ENCODE measurements around the gene TCP1. TPM values are rescaled to one million over a fixed set of nuclear protein-coding genes. Genes with fewer than 3 reads are reported as not detected.

The TCP1 gene
- total and polyA plus RNA-seq, 9 of the 15 experiments (the other 6 are each of a cell fraction or from before 2014, with no cell fraction given), result 331 to 801 (median 645) TPM

GRCh38 chr6:159789377-159790148 is at the start of gene TCP1 (continued):
- TF ChIP-seq, protein P1, sequence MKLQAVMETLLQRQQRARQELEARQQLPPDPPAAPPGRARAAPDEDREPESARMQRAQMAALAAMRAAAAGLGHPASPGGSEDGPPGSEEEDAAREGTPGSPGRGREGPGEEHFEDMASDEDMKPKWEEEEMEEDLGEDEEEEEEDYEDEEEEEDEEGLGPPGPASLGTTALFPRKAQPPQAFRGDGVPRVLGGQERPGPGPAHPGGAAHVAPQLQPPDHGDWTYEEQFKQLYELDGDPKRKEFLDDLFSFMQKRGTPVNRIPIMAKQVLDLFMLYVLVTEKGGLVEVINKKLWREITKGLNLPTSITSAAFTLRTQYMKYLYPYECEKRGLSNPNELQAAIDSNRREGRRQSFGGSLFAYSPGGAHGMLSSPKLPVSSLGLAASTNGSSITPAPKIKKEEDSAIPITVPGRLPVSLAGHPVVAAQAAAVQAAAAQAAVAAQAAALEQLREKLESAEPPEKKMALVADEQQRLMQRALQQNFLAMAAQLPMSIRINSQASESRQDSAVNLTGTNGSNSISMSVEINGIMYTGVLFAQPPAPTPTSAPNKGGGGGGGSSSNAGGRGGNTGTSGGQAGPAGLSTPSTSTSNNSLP (IDR thresholded peaks at IDR 0.05; ENCODE audit: borderline replicate concordance, low read depth, low read length), result no peak
- TF ChIP-seq ZNF232 (CRISPR knock-in tag; IDR thresholded peaks at IDR 0.05) (no peak), ESRRB (CRISPR knock-in tag; IDR thresholded peaks at IDR 0.05; ENCODE audit: borderline replicate concordance) (no peak), ZNF133 (CRISPR knock-in tag; IDR thresholded peaks at IDR 0.05) (0 out of 2 replicates have a peak, but pooled peaks have one; percentile 30), NFE2 (IDR thresholded peaks at IDR 0.05; ENCODE audit: low read depth) (no peak), EGR1 (conservative IDR thresholded peaks at IDR 0.05) (no peak), HDAC6 (IDR thresholded peaks at IDR 0.05; ENCODE audit: low read depth, low read length) (no peak), NCOA2 (IDR thresholded peaks at IDR 0.05; ENCODE audit: partially characterized antibody in 2 of 2) (no peak), SIX5 (IDR thresholded peaks at IDR 0.05; ENCODE audit: borderline replicate concordance in 1 of 2, insufficient read depth in 1 of 2, low read depth in 1 of 2, low read length in 2 of 2) (no peak), ILK (tag; IDR thresholded peaks at IDR 0.05; ENCODE audit: borderline replicate concordance, low read depth) (no peak), MYC (IDR thresholded peaks at IDR 0.05; ENCODE audit: low read depth, low read length) (peak; percentile 83), MYC (CRISPR knock-in tag; IDR thresholded peaks at IDR 0.05; ENCODE audit: borderline replicate concordance, low read depth) (peak; percentile 58; the same call in 1 of the 2 replicates), HDAC8 (tag; IDR thresholded peaks at IDR 0.05) (0 out of 2 replicates have a peak, but pooled peaks have one; percentile 47), PTRF (tag; IDR thresholded peaks at IDR 0.05) (no peak), ZBTB7A (IDR thresholded peaks at IDR 0.05; ENCODE audit: borderline replicate concordance, control insufficient read depth, low read depth, low read length) (peak; percentile 27; the same call in 1 of the 2 replicates), MITF (IDR thresholded peaks at IDR 0.05) (no peak), ZBED1 (IDR thresholded peaks at IDR 0.05) (no peak; the same call in 1 of the 2 replicates), ZNF639 (CRISPR knock-in tag; conservative IDR thresholded peaks at IDR 0.05 in 1 of 2, IDR thresholded peaks at IDR 0.05 in 1 of 2) (peak in 1 of 2 experiments; percentile 59; a peak in 2 of 4 replicates), GATAD2A (IDR thresholded peaks at IDR 0.05) (no peak), SIRT6 (IDR thresholded peaks at IDR 0.05; ENCODE audit: low read depth, low read length) (no peak), RBM15 (IDR thresholded peaks at IDR 0.05; ENCODE audit: insufficient read depth, low read length) (no peak), NCOA1 (IDR thresholded peaks at IDR 0.05; ENCODE audit: low read depth) (peak; percentile 13), ZNF408 (CRISPR knock-in tag; IDR thresholded peaks at IDR 0.05; ENCODE audit: low read depth) (no peak), MAZ (CRISPR knock-in tag; conservative IDR thresholded peaks at IDR 0.05 in 1 of 2, IDR thresholded peaks at IDR 0.05 in 1 of 2) (peak; percentile 71 to 75)

Data from K562 (cell line).